ENCODE measurements around the gene DMD. TPM values are rescaled to one million over a fixed set of nuclear protein-coding genes. Genes with fewer than 3 reads are reported as not detected.

DMD gene
- total RNA-seq, 2 experiments from 2014 or later, result 0.20 to 0.47 TPM

- TF ChIP-seq CTCF (IDR thresholded peaks at IDR 0.05), result no peak
- Histone ChIP-seq H3K36me3 (ENCODE audit: insufficient read depth, low read length) (no peaks in the 10 kb centered on the region), H3K4me3 (ENCODE audit: low read length) (no peak overlapping the region), H3K4me1 (ENCODE audit: insufficient read depth, low read length) (no peaks in the 10 kb centered on the region), H3K27ac (ENCODE audit: low read depth in 1 of 2, low read length in 2 of 2) (no peak overlapping the region), H3K27me3 (ENCODE audit: control insufficient read depth in 1 of 2, insufficient read depth in 2 of 2, low read length in 2 of 2) (no peaks in the 10 kb centered on the region), H3K9me3 (ENCODE audit: control insufficient read depth in 1 of 2, insufficient read depth in 1 of 2, low read length in 2 of 2) (no peaks in the 10 kb centered on the region)
- Mint-ChIP-seq H3K36me3 (ENCODE audit: low read depth) (no peaks in the 10 kb centered on the region), H3K4me1 (ENCODE audit: low read depth) (no peaks in the 10 kb centered on the region), H3K27me3 (no peaks in the 10 kb centered on the region), H3K4me3 (no peak overlapping the region), H3K27ac (no peak overlapping the region), H3K9me3 (no peaks in the 10 kb centered on the region)
- no peak for DNase-seq
- ATAC-seq (ENCODE audit: poor library complexity), result no peak
- intact Hi-C loops (cut with DNase I, micrococcal nuclease), result no loop called here
- ChIA-PET CTCF (no interaction called here), POLR2A (no interaction called here)
These were observed 1241.6 kb downstream of the DMD start for GRCh38 chrX:31969714-31970113.

GRCh38 chrX:31962256-31962655 lies 1249.1 kb downstream of the DMD start:
- no peaks in the 10 kb centered on the region for H3K27me3 Mint-ChIP-seq
- ATAC-seq (ENCODE audit: poor library complexity) (no peak), DNase-seq (no peak)
- Histone ChIP-seq H3K4me3 (ENCODE audit: low read length) (no peak overlapping the region), H3K36me3 (ENCODE audit: insufficient read depth, low read length) (no peaks in the 10 kb centered on the region), H3K27me3 (ENCODE audit: control insufficient read depth in 1 of 2, insufficient read depth in 2 of 2, low read length in 2 of 2) (no peaks in the 10 kb centered on the region), H3K4me1 (ENCODE audit: insufficient read depth, low read length) (no peaks in the 10 kb centered on the region), H3K27ac (ENCODE audit: low read depth in 1 of 2, low read length in 2 of 2) (no peak overlapping the region), H3K9me3 (ENCODE audit: control insufficient read depth in 1 of 2, insufficient read depth in 1 of 2, low read length in 2 of 2) (no peaks in the 10 kb centered on the region)
- CTCF ChIA-PET, result no interaction called here
- no peaks in the 10 kb centered on the region for H3K4me1 Mint-ChIP-seq (ENCODE audit: low read depth)
- H3K36me3 Mint-ChIP-seq (ENCODE audit: low read depth), result no peaks in the 10 kb centered on the region
- intact Hi-C loops (cut with DNase I, micrococcal nuclease), result no loop called here
- no peak overlapping the region for H3K4me3 Mint-ChIP-seq
- POLR2A ChIA-PET, result no interaction called here
- H3K27ac Mint-ChIP-seq, result no peak overlapping the region
- peaks cover 3% of the 10 kb centered on the region for H3K9me3 Mint-ChIP-seq
- no peak for TF ChIP-seq CTCF (IDR thresholded peaks at IDR 0.05)

GRCh38 chrX:31934842-31935370 lies 1276.4 kb downstream of the DMD start:
- no peak overlapping the region for H3K27ac Mint-ChIP-seq
- H3K9me3 Mint-ChIP-seq, result no peaks in the 10 kb centered on the region
- H3K27ac ChIP-seq (ENCODE audit: low read depth in 1 of 2, low read length in 2 of 2), result no peak overlapping the region
- H3K4me1 ChIP-seq (ENCODE audit: insufficient read depth, low read length), result no peaks in the 10 kb centered on the region
- no peaks in the 10 kb centered on the region for H3K4me1 Mint-ChIP-seq (ENCODE audit: low read depth)
- no peak for ATAC-seq (ENCODE audit: poor library complexity)
- ChIA-PET CTCF (no interaction called here), POLR2A (no interaction called here)
- no peaks in the 10 kb centered on the region for H3K9me3 ChIP-seq (ENCODE audit: control insufficient read depth in 1 of 2, insufficient read depth in 1 of 2, low read length in 2 of 2)
- intact Hi-C loops (cut with DNase I, micrococcal nuclease), result no loop called here
- TF ChIP-seq CTCF (IDR thresholded peaks at IDR 0.05), result no peak
- no peaks in the 10 kb centered on the region for H3K36me3 ChIP-seq (ENCODE audit: insufficient read depth, low read length)
- H3K27me3 Mint-ChIP-seq, result no peaks in the 10 kb centered on the region
- no peak overlapping the region for H3K4me3 ChIP-seq (ENCODE audit: low read length)
- H3K27me3 ChIP-seq (ENCODE audit: control insufficient read depth in 1 of 2, insufficient read depth in 2 of 2, low read length in 2 of 2), result no peaks in the 10 kb centered on the region
- no peak for DNase-seq
- H3K36me3 Mint-ChIP-seq (ENCODE audit: low read depth), result no peaks in the 10 kb centered on the region
- no peak overlapping the region for H3K4me3 Mint-ChIP-seq

Measured in CD4-positive, alpha-beta T cell (primary cell).